ENCODE data around the gene BFSP1.

The BFSP1 gene

GRCh38 chr20:17530716-17531664 is at the start of gene BFSP1:
Gene BFSP1, minus strand, starts transcription at chr20:17531379. Its CDS starts 50 bp downstream, at chr20:17531329.
- peak; percentile 45 for DNase-seq

- no peak for DNase-seq
These were observed 49.7 kb upstream of the BFSP1 start for GRCh38 chr20:17580895-17581294.

- DNase-seq: no peak
These were observed 48.3 kb upstream of the BFSP1 start for GRCh38 chr20:17579369-17580039.

- DNase-seq: no peak
These were observed 45.0 kb upstream of the BFSP1 start for GRCh38 chr20:17576215-17576614.

GRCh38 chr20:17573463-17573862 is 42.3 kb upstream of the BFSP1 start:
- no peak for DNase-seq

- no peak for DNase-seq
These were observed 41.0 kb upstream of the BFSP1 start for GRCh38 chr20:17572034-17572638.

GRCh38 chr20:17571153-17571527 is 40.0 kb upstream of the BFSP1 start:
- DNase-seq: peak; percentile 19

- no peak for DNase-seq
These were observed 39.4 kb upstream of the BFSP1 start for GRCh38 chr20:17570347-17571152.

GRCh38 chr20:17569616-17570346 is 38.6 kb upstream of the BFSP1 start, which contains the start of gene DSTN:
Gene DSTN, plus strand, starts transcription at chr20:17570075. Its CDS starts 134 bp downstream, at chr20:17570209.
- peak; percentile 57 for DNase-seq

- no peak for DNase-seq
These were observed 37.9 kb upstream of the BFSP1 start for GRCh38 chr20:17568972-17569521.

GRCh38 chr20:17568045-17568788 is 37.0 kb upstream of the BFSP1 start:
- DNase-seq: no peak

GRCh38 chr20:17566345-17566744 is 35.2 kb upstream of the BFSP1 start:
- no peak for DNase-seq

GRCh38 chr20:17565169-17565845 is 34.1 kb upstream of the BFSP1 start:
- DNase-seq: no peak

- DNase-seq: no peak
These were observed 31.7 kb upstream of the BFSP1 start for GRCh38 chr20:17562804-17563305.

- DNase-seq: no peak
These were observed 29.3 kb upstream of the BFSP1 start for GRCh38 chr20:17560344-17561074.

GRCh38 chr20:17559338-17559737 is 28.2 kb upstream of the BFSP1 start:
- no peak for DNase-seq

GRCh38 chr20:17558941-17559304 is 27.7 kb upstream of the BFSP1 start:
- DNase-seq: no peak

- DNase-seq: peak; percentile 4
These were observed 27.2 kb upstream of the BFSP1 start for GRCh38 chr20:17558154-17558940.

- no peak for DNase-seq
These were observed 26.5 kb upstream of the BFSP1 start for GRCh38 chr20:17557675-17558006.

All from GF-D8 (cell line).